Memory B cell (primary cell): Measurements from ENCODE around the gene DNM3.

Experiments
- ATAC-seq: fragments of 150-1000 bp; cut with Tn5 transposase; 2 replicates; pipeline ENCODE4 v1.10.0; 2021; ENCODE audit warnings: low read depth, mild to moderate bottlenecking, moderate library complexity
- DNase-seq, 2 donors: peaks; one replicate each; pipeline ENCODE4 v3.0.0; 2022; ENCODE audit warnings: low spot score in 2 of 2
- H3K27ac Mint-ChIP-seq: one replicate; pipeline ENCODE4 v1.8.0; 2022; ENCODE audit warnings: mild to moderate bottlenecking, moderate library complexity, mixed read lengths
- H3K27me3 Mint-ChIP-seq: one replicate; pipeline ENCODE4 v1.8.0; 2022; ENCODE audit warnings: mixed read lengths
- H3K36me3 Mint-ChIP-seq: one replicate; pipeline ENCODE4 v1.8.0; 2022; ENCODE audit warnings: mild to moderate bottlenecking, mixed read lengths
- H3K4me1 Mint-ChIP-seq: one replicate; pipeline ENCODE4 v1.8.0; 2022; ENCODE audit warnings: mixed read lengths
- H3K4me3 Mint-ChIP-seq: one replicate; pipeline ENCODE4 v1.8.0; 2022; ENCODE audit warnings: mild to moderate bottlenecking, moderate library complexity, mixed read lengths
- H3K9me3 Mint-ChIP-seq: one replicate; pipeline ENCODE4 v1.8.0; 2022; ENCODE audit warnings: mixed read lengths

DNM3 gene

GRCh38 chr1:171904778-171905450 is 63.6 kb downstream of the DNM3 start:
- H3K36me3 Mint-ChIP-seq = peaks cover 3% of the 10 kb centered on the region
- H3K27me3 Mint-ChIP-seq = peaks cover 8% of the 10 kb centered on the region
- no peaks in the 10 kb centered on the region for H3K9me3 Mint-ChIP-seq
- H3K27ac Mint-ChIP-seq = no peak overlapping the region
- no peak for ATAC-seq
- no peaks in the 10 kb centered on the region for H3K4me1 Mint-ChIP-seq
- no peak for DNase-seq
- H3K4me3 Mint-ChIP-seq = no peak overlapping the region

GRCh38 chr1:171909711-171910110 is 68.4 kb downstream of the DNM3 start:
- no peaks in the 10 kb centered on the region for H3K4me1 Mint-ChIP-seq
- no peak overlapping the region for H3K4me3 Mint-ChIP-seq
- ATAC-seq (no peak), DNase-seq (no peak)
- no peak overlapping the region for H3K27ac Mint-ChIP-seq
- peaks cover 4% of the 10 kb centered on the region for H3K27me3 Mint-ChIP-seq
- no peaks in the 10 kb centered on the region for H3K36me3 Mint-ChIP-seq
- H3K9me3 Mint-ChIP-seq = no peaks in the 10 kb centered on the region

- DNase-seq (no peak), ATAC-seq (no peak)
- Mint-ChIP-seq H3K4me3 (no peak overlapping the region), H3K27ac (no peak overlapping the region), H3K36me3 (no peaks in the 10 kb centered on the region), H3K27me3 (peaks cover 4% of the 10 kb centered on the region), H3K4me1 (no peaks in the 10 kb centered on the region), H3K9me3 (no peaks in the 10 kb centered on the region)
Observed at GRCh38 chr1:171910786-171911185, 69.5 kb downstream of the DNM3 start.

GRCh38 chr1:171911506-171911905 is 70.2 kb downstream of the DNM3 start:
- peaks cover 4% of the 10 kb centered on the region for H3K27me3 Mint-ChIP-seq
- no peaks in the 10 kb centered on the region for H3K36me3 Mint-ChIP-seq
- ATAC-seq (no peak), DNase-seq (no peak)
- no peaks in the 10 kb centered on the region for H3K9me3 Mint-ChIP-seq
- no peak overlapping the region for H3K4me3 Mint-ChIP-seq
- H3K27ac Mint-ChIP-seq = no peak overlapping the region
- no peaks in the 10 kb centered on the region for H3K4me1 Mint-ChIP-seq

GRCh38 chr1:171912509-171913175 is 71.3 kb downstream of the DNM3 start:
- no peak overlapping the region for H3K4me3 Mint-ChIP-seq
- H3K27ac Mint-ChIP-seq = no peak overlapping the region
- no peaks in the 10 kb centered on the region for H3K36me3 Mint-ChIP-seq
- ATAC-seq (no peak), DNase-seq (no peak)
- H3K9me3 Mint-ChIP-seq = no peaks in the 10 kb centered on the region
- no peaks in the 10 kb centered on the region for H3K4me1 Mint-ChIP-seq
- H3K27me3 Mint-ChIP-seq = peaks cover 2% of the 10 kb centered on the region

DNA sequence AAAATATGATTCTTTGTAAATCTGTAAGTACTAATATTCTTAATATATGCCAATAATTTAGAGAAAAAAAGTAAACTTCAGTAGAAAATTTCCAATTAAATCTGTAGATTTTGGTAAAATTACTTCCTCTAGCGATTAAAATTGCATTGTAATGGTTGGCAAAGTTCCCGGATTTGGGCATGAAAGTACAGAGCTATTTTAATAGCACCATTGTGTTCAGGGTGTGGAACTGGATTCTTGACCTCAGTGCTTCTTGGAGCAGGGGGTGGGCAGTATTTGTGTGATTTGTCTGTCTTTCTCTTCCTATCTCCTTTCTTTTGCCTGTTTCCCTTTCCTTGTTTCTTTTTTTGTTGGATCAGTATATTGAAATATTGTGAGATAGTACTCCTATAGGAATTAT is 72.1 kb downstream of the DNM3 start:
- peaks cover 2% of the 10 kb centered on the region for H3K27me3 Mint-ChIP-seq
- no peaks in the 10 kb centered on the region for H3K4me1 Mint-ChIP-seq
- ATAC-seq = no peak
- H3K27ac Mint-ChIP-seq = no peak overlapping the region
- no peaks in the 10 kb centered on the region for H3K36me3 Mint-ChIP-seq
- DNase-seq = no peak
- H3K4me3 Mint-ChIP-seq = no peak overlapping the region
- H3K9me3 Mint-ChIP-seq = no peaks in the 10 kb centered on the region

GRCh38 chr1:171916315-171916771 is 75.0 kb downstream of the DNM3 start:
- no peak for DNase-seq
- Mint-ChIP-seq H3K4me3 (no peak overlapping the region), H3K27me3 (no peaks in the 10 kb centered on the region), H3K4me1 (no peaks in the 10 kb centered on the region), H3K9me3 (no peaks in the 10 kb centered on the region), H3K27ac (no peak overlapping the region), H3K36me3 (no peaks in the 10 kb centered on the region)
- no peak for ATAC-seq

- ATAC-seq = no peak
- Mint-ChIP-seq H3K27ac (no peak overlapping the region), H3K36me3 (no peaks in the 10 kb centered on the region), H3K4me1 (no peaks in the 10 kb centered on the region), H3K27me3 (no peaks in the 10 kb centered on the region), H3K9me3 (no peaks in the 10 kb centered on the region), H3K4me3 (no peak overlapping the region)
- DNase-seq = no peak
Observed at GRCh38 chr1:171917331-171917730, 76.0 kb downstream of the DNM3 start.

DNA sequence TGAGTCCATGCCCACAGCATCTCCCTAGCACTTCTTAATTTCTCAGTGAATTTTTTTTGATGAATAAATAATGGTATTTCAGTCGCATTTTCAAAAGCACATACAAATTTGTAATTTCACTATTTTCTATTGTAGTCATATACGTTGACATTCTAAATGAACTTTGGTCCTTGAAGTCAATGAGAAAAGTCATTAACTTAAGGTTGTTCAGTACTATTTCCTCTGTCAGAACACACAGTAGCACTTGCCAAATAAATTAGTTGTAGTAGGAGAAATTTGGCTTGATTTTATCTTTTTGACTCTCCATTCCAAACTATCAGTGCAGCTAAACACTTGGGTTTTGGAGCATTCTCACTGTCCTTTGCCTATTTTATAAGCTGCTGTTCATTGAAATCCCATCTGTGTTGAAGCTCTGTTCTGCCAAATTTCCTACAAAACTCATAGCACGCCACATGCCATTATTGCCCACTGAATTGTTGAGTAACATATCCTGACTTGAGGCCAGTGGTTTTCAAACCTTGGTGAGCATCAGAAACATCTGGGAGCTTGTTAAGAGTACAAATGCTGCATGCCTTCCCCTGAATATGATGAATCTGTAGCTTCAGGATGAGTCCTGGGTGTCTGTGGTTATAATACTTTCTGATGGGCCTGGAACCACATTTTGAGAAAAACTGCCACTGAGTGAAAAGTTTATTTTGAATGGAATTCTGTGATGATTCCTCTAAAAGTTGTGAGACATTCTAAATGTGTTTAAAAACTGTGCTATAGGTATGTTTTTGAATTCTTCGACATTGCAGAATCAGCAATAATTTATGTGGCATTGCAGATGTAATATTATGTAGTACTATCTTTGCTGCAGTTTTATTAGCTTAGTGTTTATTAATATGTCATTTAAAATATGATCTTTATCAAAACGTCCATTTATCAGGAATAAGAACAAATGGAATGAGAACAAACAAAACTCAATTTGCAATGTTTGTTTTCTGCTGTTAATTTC is 78.9 kb downstream of the DNM3 start:
- no peaks in the 10 kb centered on the region for H3K4me1 Mint-ChIP-seq
- no peak overlapping the region for H3K4me3 Mint-ChIP-seq
- peaks cover 1% of the 10 kb centered on the region for H3K9me3 Mint-ChIP-seq

GRCh38 chr1:171922999-171923398 is 81.7 kb downstream of the DNM3 start:
- H3K4me3 Mint-ChIP-seq = no peak overlapping the region
- DNase-seq (no peak), ATAC-seq (no peak)

More for the DNA sequence above, 78.9 kb downstream of the DNM3 start:
- ATAC-seq = no peak
- no peak for DNase-seq
- Mint-ChIP-seq H3K27me3 (no peaks in the 10 kb centered on the region), H3K27ac (no peak overlapping the region), H3K36me3 (peaks cover 3% of the 10 kb centered on the region)

DNA sequence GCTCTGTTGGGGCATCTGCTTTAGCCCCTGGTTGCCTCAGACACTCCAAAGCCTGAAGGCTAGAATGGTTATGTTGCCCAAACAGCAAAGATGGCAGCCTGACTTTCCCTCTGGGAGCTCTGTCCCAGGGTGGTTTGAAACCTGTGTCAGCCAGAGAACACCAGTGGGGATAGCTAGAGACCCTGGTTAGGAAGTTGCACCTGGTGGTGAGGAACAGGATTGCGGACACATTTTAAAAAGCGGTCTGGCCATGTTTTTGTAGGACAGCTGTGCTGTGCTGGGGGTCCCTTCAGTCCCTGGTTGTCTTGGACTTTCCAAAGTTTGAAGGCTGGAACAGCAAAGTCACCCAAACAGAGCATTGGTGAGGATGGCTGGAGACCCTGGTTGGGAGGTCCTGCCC is 87.8 kb downstream of the DNM3 start:
- Mint-ChIP-seq H3K4me3 (no peak overlapping the region), H3K9me3 (peaks cover 2% of the 10 kb centered on the region), H3K27me3 (peaks cover 2% of the 10 kb centered on the region), H3K36me3 (peaks cover 10% of the 10 kb centered on the region), H3K4me1 (no peaks in the 10 kb centered on the region), H3K27ac (no peak overlapping the region)
- no peak for ATAC-seq
- no peak for DNase-seq

More at GRCh38 chr1:171922999-171923398, 81.7 kb downstream of the DNM3 start:
- Mint-ChIP-seq H3K4me1 (no peaks in the 10 kb centered on the region), H3K9me3 (peaks cover 3% of the 10 kb centered on the region), H3K27ac (no peak overlapping the region), H3K36me3 (peaks cover 10% of the 10 kb centered on the region), H3K27me3 (no peaks in the 10 kb centered on the region)

GRCh38 chr1:171931752-171932151 is 90.5 kb downstream of the DNM3 start:
- no peaks in the 10 kb centered on the region for H3K4me1 Mint-ChIP-seq
- H3K27me3 Mint-ChIP-seq = peaks cover 2% of the 10 kb centered on the region

GRCh38 chr1:171934664-171935063 is 93.4 kb downstream of the DNM3 start:
- Mint-ChIP-seq H3K27ac (no peak overlapping the region), H3K27me3 (peaks cover 2% of the 10 kb centered on the region), H3K36me3 (no peaks in the 10 kb centered on the region), H3K4me1 (no peaks in the 10 kb centered on the region), H3K4me3 (no peak overlapping the region), H3K9me3 (no peaks in the 10 kb centered on the region)
- ATAC-seq = no peak
- DNase-seq = no peak

More at GRCh38 chr1:171931752-171932151, 90.5 kb downstream of the DNM3 start:
- Mint-ChIP-seq H3K4me3 (no peak overlapping the region), H3K36me3 (peaks cover 2% of the 10 kb centered on the region), H3K27ac (no peak overlapping the region), H3K9me3 (peaks cover 2% of the 10 kb centered on the region)
- no peak for DNase-seq
- no peak for ATAC-seq

DNA sequence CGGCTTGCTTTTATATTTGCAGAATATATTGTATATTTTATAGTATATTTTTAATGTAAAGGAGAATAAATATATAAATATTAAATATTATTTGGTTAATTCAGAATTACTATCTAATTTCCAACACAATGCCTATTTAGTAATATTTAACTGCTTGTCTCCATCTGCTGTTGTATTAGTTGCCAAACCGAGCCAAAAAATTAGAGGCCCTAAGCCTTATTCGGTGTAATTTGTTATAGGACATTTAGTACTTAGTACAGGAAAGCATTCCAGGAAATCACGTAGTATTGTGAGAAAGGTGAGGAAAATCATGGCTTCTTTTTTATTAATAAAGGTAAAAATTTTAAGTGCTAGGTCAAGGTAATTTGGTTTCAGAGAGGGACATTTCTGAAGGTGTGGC is 93.8 kb downstream of the DNM3 start:
- no peaks in the 10 kb centered on the region for H3K36me3 Mint-ChIP-seq
- no peak overlapping the region for H3K27ac Mint-ChIP-seq
- H3K4me1 Mint-ChIP-seq = no peaks in the 10 kb centered on the region
- ATAC-seq = no peak
- DNase-seq = no peak
- H3K27me3 Mint-ChIP-seq = peaks cover 2% of the 10 kb centered on the region
- H3K9me3 Mint-ChIP-seq = no peaks in the 10 kb centered on the region
- H3K4me3 Mint-ChIP-seq = no peak overlapping the region
